ENCODE data around the gene PRM1.
A peak's percentile ranks its signal among the peaks of the same experiment; 100 is the strongest.

Gene PRM1

GRCh38 chr16:11253995-11254912, 26.9 kb downstream of the PRM1 start:
- DNase-seq (ENCODE audit: low read depth) = no peak

DNA sequence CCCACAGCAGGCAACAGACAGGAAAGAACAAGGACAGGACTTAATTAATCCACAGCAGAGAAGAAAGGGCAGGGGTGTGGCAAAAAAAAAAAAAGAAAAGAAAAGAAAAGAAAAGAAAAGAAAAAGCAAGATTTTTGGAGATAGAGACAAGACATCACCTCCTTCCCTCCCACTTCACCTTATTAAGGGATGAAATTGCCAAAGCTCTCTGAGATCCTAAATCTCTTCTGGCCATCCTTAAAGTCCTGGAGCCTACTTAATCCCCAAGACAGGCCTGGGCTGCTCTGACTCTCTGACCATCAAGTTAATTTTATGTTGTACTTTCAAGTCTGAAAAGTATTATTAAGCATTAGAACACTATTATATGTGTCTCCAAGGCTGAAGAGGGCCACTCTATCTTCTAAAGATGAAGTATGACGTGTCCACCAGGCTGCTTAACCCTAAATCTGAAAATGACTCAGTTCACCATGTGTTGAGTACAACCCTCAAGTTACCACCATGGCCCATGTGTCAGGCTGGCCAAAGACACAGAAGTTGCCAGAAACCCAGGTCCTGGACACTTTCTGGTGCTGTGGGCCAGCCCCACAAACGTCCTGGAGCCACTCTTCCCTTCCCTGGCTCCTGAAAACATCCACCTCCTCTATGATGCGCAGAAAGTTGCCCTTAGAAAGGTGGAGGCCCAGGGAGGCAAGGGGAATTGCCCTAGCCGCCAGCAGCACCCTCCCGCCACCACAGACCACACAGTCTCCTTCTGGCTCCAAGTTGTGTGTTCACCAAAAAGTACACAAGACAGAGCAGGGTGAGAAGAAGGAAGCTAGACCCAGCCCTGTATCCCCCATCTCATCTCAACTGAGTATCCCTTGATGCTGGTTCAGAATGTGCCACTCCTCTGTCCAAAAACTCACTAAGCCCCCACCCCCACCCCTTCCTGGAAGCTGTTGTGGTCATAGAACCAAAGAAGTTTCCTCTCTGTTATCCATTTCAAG, 27.8 kb downstream of the PRM1 start:
- peak; percentile 70 for DNase-seq (ENCODE audit: low read depth)

- no peak for DNase-seq (ENCODE audit: low read depth)
Observed at GRCh38 chr16:11252482-11252931, 28.6 kb downstream of the PRM1 start.

GRCh38 chr16:11251525-11252481, 29.3 kb downstream of the PRM1 start:
- peak; percentile 50 for DNase-seq (ENCODE audit: low read depth)

GRCh38 chr16:11250786-11251524, 30.2 kb downstream of the PRM1 start:
- no peak for DNase-seq (ENCODE audit: low read depth)

DNA sequence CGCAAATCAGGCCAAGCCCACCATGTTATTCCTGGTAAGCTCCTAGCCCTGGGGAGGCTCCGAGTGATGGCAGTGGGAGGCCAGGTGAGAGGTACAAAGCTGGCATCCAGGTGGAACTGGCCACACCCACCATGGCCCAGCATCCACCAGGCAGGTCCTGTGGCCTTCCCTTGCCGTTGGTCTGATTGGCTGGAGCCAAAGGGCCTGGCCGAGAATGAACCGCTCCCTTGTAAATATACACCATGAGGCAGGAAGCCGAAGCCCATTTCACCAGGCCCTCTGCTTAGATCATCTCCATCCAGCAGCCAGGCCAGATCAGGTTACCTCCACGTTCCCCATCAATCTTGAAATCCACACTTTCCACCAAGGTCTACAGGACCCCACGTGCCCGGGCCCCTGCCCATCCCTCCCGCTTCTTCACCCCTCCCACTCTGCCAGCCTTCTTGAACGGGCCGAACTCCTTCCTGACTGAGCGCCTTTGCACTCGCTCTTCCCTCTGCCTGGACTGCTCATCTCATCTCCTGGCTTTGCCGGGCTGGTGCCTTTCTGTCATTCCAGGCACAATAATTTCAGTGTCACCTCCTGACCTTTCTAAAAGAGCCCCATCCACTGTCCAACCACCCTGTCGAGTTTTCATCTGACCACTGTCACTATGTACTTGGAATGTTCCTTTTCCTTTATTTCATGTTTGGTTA, 30.9 kb downstream of the PRM1 start:
- no peak for DNase-seq (ENCODE audit: low read depth)

DNA sequence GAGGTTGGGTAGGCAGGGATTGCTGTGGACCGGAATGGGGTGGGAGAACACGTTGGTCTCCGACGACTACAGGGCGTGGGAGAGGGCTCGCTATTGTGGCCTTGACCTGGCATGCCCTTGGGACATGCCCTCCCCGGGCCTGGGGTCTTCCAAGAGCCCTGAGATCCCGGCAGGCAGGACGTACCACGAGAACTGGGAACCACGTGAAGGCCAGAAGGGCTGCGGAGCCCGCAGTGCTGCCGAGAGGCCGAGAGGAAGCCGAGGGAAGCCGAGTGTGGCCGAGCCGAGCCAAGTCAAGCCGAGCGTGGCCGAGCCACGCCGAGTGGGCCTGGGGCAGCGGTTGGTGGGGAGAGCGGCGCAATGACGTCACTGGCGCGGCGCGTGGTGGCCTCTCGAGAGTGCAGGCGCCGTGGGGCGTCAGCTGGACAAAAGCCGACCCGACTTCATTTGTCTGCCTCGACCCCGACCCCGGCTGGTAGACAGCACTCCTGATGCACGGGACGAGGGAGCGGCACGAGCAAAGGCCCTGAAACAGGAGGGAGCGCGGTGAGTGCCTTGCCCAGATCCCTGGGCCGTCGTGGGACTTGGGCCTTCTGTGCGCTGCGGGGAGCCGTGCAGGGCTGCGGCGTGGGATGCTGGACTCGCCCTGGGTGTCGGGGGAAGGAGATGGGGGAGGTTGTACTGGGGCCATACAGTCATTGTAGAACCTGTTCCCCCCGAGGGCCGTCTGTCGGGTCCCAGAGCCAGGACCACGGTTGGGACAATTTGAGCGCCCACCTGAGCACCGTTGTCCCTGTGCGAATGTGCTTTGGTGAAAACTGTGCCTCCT, 31.7 kb downstream of the PRM1 start:
- DNase-seq (ENCODE audit: low read depth) = no peak

DNA sequence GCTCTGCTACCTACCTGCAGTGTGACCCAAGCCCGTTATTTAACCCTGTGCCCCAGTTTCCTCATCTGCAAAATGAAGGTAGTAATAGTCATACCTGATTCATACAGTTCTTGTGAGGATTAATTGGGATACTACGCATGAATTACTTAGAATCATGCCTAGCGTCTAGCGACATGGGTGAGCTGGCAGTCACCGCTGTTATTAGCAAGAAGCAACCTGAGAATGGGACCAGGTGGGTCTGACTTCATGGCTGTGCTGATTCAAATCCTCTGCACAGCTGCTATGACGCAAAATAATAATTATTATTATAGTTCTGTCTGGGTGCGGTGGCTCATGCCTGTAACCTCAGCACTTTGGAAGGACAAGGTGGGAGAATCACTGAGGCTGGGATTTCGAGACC, 33.0 kb downstream of the PRM1 start:
- DNase-seq (ENCODE audit: low read depth) = no peak

DNA sequence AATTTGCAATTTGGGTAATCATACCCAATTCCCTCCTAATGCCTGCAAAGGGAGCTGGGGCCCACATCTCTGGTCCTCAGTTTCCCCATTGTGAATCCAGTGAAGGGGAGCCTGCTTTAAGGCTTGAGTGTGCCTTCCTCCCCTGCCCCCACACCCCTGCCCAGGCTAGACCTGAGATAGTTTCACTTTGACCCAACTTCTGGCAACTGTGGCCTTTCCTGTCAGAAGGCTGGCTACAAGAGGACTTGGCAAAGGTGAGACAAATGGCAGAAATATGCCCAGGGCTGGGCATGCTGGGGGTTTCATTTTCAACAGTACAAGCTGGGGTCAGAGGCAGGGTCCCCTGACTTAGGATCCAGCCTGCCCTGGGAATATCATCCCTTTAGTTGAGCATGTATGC, 35.1 kb downstream of the PRM1 start:
- no peak for DNase-seq (ENCODE audit: low read depth)

- no peak for DNase-seq (ENCODE audit: low read depth)
Observed at GRCh38 chr16:11245222-11245737, 35.9 kb downstream of the PRM1 start.

- DNase-seq (ENCODE audit: low read depth) = no peak
Observed at GRCh38 chr16:11242658-11243057, 38.5 kb downstream of the PRM1 start.

- DNase-seq (ENCODE audit: low read depth) = no peak
Observed at GRCh38 chr16:11241480-11242204, 39.5 kb downstream of the PRM1 start.

- DNase-seq (ENCODE audit: low read depth) = no peak
Observed at GRCh38 chr16:11240636-11241473, 40.3 kb downstream of the PRM1 start.

DNA sequence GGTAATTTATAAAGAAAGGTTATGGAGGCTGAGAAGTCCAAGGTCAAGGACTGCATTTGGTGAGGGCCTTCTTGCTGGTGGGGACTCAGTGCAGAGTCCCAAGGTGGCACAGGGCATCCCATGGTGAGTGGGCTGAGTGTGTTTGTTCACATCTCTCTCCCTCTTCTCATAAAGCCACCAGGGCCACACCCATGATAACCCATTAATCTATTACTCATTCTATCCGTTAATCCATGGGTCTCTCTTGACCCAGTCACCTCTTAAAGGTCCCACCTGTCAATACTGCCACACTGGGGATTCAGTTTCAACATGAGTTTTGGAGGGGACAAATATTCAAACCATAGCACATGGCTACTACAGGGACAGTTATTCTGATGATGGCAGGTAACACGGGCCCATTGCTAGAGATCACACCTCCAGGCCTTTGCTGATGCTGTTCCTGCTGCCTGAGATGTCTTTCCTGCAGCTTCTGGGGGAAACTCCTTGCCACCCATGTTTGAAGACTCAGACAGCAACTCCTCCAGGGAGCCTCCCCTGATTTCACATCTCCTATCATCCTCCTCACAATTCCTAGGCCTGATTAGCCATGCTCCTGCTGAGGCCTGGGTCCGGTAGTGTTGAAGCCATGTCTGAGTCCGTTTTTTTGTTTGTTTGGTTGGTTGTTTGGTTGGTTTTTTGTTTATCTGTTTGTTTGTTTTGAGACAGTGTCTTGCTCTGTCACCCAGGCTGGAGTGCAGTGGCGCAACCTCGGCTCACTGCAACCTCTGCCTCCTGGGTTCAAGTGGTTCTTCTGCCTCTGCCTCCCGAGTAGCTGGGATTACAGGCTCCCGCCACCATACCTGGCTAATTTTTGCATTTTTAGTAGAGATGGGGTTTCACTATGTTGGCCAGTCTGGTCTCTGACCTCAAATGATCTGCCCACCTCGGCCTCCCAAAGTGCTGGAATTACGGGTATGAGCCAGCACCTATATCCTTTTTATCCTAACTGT, 41.2 kb downstream of the PRM1 start:
- no peak for DNase-seq (ENCODE audit: low read depth)

DNA sequence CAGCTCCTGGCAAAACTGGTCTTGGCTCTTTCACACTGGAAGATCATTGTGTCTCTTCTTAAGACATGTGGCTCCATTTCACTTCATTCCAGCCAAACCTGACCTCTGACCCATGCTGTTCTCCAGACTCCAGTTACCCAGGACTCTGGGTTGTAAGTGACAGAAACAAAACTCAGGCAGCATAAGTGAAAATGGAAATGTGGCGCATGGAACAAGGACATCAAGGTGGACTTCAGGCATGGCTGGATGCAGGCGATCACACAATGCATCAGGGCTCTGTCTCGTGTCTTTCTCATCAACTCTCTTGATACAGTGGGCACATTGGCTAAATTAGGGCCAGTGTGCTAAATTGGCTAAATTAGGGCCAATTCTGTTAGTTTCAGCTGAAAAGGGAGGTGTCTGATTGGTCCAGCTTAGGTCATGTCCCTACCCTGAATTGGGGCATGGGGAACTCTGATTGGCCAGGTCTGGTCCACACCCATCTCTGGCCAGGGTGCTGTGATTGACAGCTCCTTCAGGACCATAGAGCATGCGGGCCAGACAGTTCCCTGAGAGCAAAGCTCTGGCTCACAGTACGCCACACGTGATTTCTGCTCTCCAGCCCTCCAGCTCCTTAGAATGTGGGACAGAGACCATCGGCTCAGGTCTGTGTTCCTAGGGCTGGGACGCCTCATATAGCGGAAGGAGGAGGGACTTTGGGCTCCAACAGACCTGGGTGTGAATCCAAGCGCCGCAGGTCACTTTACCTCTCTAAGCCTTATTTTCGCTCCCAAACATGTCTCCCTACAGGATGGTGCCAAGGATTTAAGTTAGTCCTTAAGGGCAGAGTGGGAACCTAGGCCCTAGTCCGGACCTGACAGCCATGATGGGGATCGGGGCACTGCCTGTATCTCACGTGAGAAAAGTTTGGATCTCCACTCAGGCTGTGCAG, 42.6 kb downstream of the PRM1 start:
- DNase-seq (ENCODE audit: low read depth) = no peak
